ENCODE results near the gene TMEM14C.

- no peak for TF ChIP-seq POLR2A (IDR thresholded peaks at IDR 0.05; ENCODE audit: extremely low read depth, insufficient read length)
- TF ChIP-seq MYC (IDR thresholded peaks at IDR 0.05; ENCODE audit: low read depth, low read length), result no peak
- no peak for TF ChIP-seq CTCF (IDR thresholded peaks at IDR 0.05; ENCODE audit: low read depth, low read length)
- TF ChIP-seq, protein P1, sequence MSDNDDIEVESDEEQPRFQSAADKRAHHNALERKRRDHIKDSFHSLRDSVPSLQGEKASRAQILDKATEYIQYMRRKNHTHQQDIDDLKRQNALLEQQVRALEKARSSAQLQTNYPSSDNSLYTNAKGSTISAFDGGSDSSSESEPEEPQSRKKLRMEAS (IDR thresholded peaks at IDR 0.05; ENCODE audit: low read depth, low read length), result no peak
Measured at GRCh38 chr6:10733863-10734262, 11.0 kb downstream of the TMEM14C start.
